ENCODE results near the gene SMIM13.

DNA sequence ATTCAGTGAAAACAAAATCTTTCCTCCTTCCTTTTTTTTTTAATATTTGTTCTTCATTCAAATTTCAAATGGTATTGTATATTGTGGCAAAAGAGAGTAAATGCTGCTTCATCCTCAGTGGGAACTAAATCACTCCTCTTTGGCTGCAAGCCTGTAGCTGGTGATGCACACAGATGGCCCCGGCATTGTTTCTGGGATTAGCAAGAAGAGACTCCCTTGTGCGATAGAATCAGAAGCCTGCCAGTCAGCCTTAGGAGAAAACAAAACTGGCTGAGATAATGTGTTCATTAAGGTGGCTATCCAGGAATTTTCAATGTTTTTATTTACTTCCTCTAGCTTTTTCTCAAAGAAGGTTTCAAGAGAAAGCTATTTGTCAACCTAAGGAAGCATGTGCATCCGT is 28.8 kb upstream of the SMIM13 start:
- TF ChIP-seq, protein P1, sequence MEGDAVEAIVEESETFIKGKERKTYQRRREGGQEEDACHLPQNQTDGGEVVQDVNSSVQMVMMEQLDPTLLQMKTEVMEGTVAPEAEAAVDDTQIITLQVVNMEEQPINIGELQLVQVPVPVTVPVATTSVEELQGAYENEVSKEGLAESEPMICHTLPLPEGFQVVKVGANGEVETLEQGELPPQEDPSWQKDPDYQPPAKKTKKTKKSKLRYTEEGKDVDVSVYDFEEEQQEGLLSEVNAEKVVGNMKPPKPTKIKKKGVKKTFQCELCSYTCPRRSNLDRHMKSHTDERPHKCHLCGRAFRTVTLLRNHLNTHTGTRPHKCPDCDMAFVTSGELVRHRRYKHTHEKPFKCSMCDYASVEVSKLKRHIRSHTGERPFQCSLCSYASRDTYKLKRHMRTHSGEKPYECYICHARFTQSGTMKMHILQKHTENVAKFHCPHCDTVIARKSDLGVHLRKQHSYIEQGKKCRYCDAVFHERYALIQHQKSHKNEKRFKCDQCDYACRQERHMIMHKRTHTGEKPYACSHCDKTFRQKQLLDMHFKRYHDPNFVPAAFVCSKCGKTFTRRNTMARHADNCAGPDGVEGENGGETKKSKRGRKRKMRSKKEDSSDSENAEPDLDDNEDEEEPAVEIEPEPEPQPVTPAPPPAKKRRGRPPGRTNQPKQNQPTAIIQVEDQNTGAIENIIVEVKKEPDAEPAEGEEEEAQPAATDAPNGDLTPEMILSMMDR (IDR thresholded peaks at IDR 0.05), result no peak
- TF ChIP-seq POLR2AphosphoS5 (IDR thresholded peaks at IDR 0.05), result no peak
- no peak for TF ChIP-seq EP300 (IDR thresholded peaks at IDR 0.05)
